K562 (cell line): ENCODE measurements around the gene HUS1. TPM values are rescaled to one million over a fixed set of nuclear protein-coding genes. Genes with fewer than 3 reads are reported as not detected.

Source experiments
- ATAC-seq: fragments of 200-7000 bp; cut with Tn5 transposase; 3 replicates; pipeline ENCODE4 v1.9.1; 2020; ENCODE audit warnings: moderate library complexity
- BruUV-seq: library from RNA; stranded (reverse); fragments of 400-500 nt; replicated peaks from 2 replicates; lab custom pipeline; 2021; lab: Mats Ljungman, UMichigan
- CTCF ChIA-PET: fragments of 300-600 bp; formaldehyde crosslinking; extraction: SDS; loops from one replicate; lab custom pipeline; 2021; ENCODE audit warnings: low intra/inter-chr PET ratio; lab: Yijun Ruan, JAX
- POLR2A ChIA-PET: fragments of 300-600, 350-650 bp; sonication (Branson Sonifier 250); formaldehyde crosslinking; extraction: SDS; loops from one replicate; lab custom pipeline; 2021; ENCODE audit warnings: antibody characterized with exemption, inconsistent platforms; lab: Yijun Ruan, JAX
- DNase-seq, 4 experiments: peaks; one replicate each; pipeline versions ENCODE4 v3.0.0 to v3.0.0-alpha.2; 2011 to 2018; ENCODE audit warnings: low spot score in 3 of 4, mixed read lengths in 3 of 4; ENCODE audit errors: extremely low read depth in 1 of 4
- FAIRE-seq: peaks from 2 replicates; lab custom pipeline; 2011; peaks lifted over from hg19 to GRCh38; lab: Jason Lieb, UNC
- H2AFZ ChIP-seq: 2 replicates; pipeline ENCODE4 v1.6.0; 2011; ENCODE audit warnings: low read depth, low read length, control low read depth, inconsistent platforms
- H3K27ac ChIP-seq: fragments of 200-600 bp; 3 replicates; pipeline ENCODE4 v1.8.0; 2011; ENCODE audit warnings: low read depth, mild to moderate bottlenecking, control low read depth, inconsistent platforms, low read length, moderate library complexity, mixed read lengths; ENCODE audit errors: extremely low read depth
- H3K27me3 ChIP-seq, 2 experiments: fragments of 300-600 bp in 1 of 2; 2 replicates in 1 of 2; 3 replicates in 1 of 2; pipeline versions ENCODE4 v1.6.0 to v1.8.0; 2011; ENCODE audit warnings: inconsistent platforms in 2 of 2, low read length in 2 of 2, mild to moderate bottlenecking in 1 of 2, mixed read lengths in 1 of 2, moderate library complexity in 1 of 2; ENCODE audit not compliant: control insufficient read depth in 2 of 2, insufficient read depth in 2 of 2
- H3K36me3 ChIP-seq: fragments of 300-600 bp; 3 replicates; pipeline ENCODE4 v1.8.0; 2011; ENCODE audit warnings: mild to moderate bottlenecking, low read length, inconsistent platforms; ENCODE audit not compliant: control insufficient read depth, insufficient read depth
- H3K4me1 ChIP-seq, 2 experiments: fragments of 200-600 bp in 1 of 2; replicated peaks in 1 of 2; 2 replicates in 1 of 2; 3 replicates in 1 of 2; pipeline versions ENCODE4 v1.5.1 to v1.8.0; 2011; ENCODE audit warnings: inconsistent platforms in 2 of 2, low read length in 2 of 2, mild to moderate bottlenecking in 1 of 2, mixed read lengths in 1 of 2, moderate library complexity in 1 of 2; ENCODE audit not compliant: control insufficient read depth in 2 of 2, insufficient read depth in 2 of 2
- H3K4me2 ChIP-seq: 2 replicates; pipeline ENCODE4 v1.6.1; 2011; ENCODE audit warnings: low read length, control low read depth, inconsistent platforms, mixed read lengths; ENCODE audit not compliant: insufficient read depth
- H3K4me3 ChIP-seq: fragments of 200-600 bp; sonication (generic), shearing (Covaris generic); 2 replicates; pipeline ENCODE4 v1.5.1; 2016; ENCODE audit warnings: control low read depth, inconsistent platforms
- H3K79me2 ChIP-seq: fragments of 200-600 bp; 3 replicates; pipeline ENCODE4 v1.8.0; 2011; ENCODE audit warnings: low read length, inconsistent platforms; ENCODE audit not compliant: control insufficient read depth, insufficient read depth
- H3K9ac ChIP-seq, 2 experiments: 2 replicates each; pipeline versions ENCODE4 v1.6.0 to v1.6.1; 2011; ENCODE audit warnings: low read depth in 2 of 2, low read length in 2 of 2, control low read depth in 1 of 2, inconsistent platforms in 1 of 2, mild to moderate bottlenecking in 1 of 2, mixed read lengths in 1 of 2; ENCODE audit not compliant: insufficient read depth in 1 of 2
- H3K9me1 ChIP-seq: one replicate; pipeline ENCODE4 v1.6.0; 2011; ENCODE audit warnings: inconsistent platforms, mild to moderate bottlenecking, low read length, moderate library complexity; ENCODE audit not compliant: control insufficient read depth, insufficient read depth
- H3K9me3 ChIP-seq: replicated peaks from 2 replicates; pipeline ENCODE4 v1.5.1; 2011; ENCODE audit warnings: low read depth, low read length, inconsistent platforms; ENCODE audit not compliant: control insufficient read depth, insufficient read depth
- H4K20me1 ChIP-seq: replicated peaks from 2 replicates; pipeline ENCODE4 v1.6.1; 2011; ENCODE audit warnings: low read length, inconsistent platforms, mixed read lengths; ENCODE audit not compliant: control insufficient read depth, insufficient read depth
- ADNP ChIP-seq: fragments of 200-800 bp; sonication (Bioruptor generic); IDR thresholded peaks from 2 replicates; pipeline ENCODE4 v1.6.1; 2016; ENCODE audit warnings: missing genetic modification characterization, missing compliant biosample characterization
- DPF2 ChIP-seq: fragments of 450-650 bp; IDR thresholded peaks from 2 replicates; pipeline ENCODE4 v1.6.1; 2016
- LARP7 ChIP-seq: fragments of 450-650 bp; IDR thresholded peaks from 2 replicates; pipeline ENCODE4 v1.6.1; 2016
- MBD1 ChIP-seq: fragments of 250-450 bp; sonication (Bioruptor Pico); IDR thresholded peaks from 2 replicates; pipeline ENCODE4 v1.8.0; 2022; ENCODE audit warnings: inconsistent platforms
- NFXL1 ChIP-seq: fragments of 450-650 bp; formaldehyde crosslinking; IDR thresholded peaks from 2 replicates; pipeline ENCODE4 v1.4.0; 2021; ENCODE audit warnings: mild to moderate bottlenecking
- POLR2A ChIP-seq: fragments of 450-650 bp; conservative IDR thresholded peaks from 2 replicates; pipeline ENCODE4 v1.6.1; 2016
- SAFB ChIP-seq: fragments of 200-400 bp; formaldehyde crosslinking; IDR thresholded peaks from 2 replicates; pipeline ENCODE4 v1.6.1; 2017; ENCODE audit warnings: low read depth, low read length, borderline replicate concordance
- TCF15 ChIP-seq: fragments of 250-450 bp; sonication (Bioruptor Pico); IDR thresholded peaks from 2 replicates; pipeline ENCODE4 v1.8.0; 2022; ENCODE audit warnings: moderate library complexity, mild to moderate bottlenecking, inconsistent platforms
- VEZF1 ChIP-seq: fragments of 200-800 bp; sonication (Bioruptor generic); IDR thresholded peaks from 2 replicates; pipeline ENCODE4 v1.6.1; 2017; ENCODE audit warnings: missing genetic modification characterization, missing compliant biosample characterization
- ZNF124 ChIP-seq: sonication (generic); formaldehyde crosslinking; IDR thresholded peaks from 2 replicates; pipeline ENCODE4 v1.8.1; 2022; ENCODE audit warnings: missing genetic modification reagents
- WGBS: fragments of 100-300 bp; shearing (Covaris generic); methylation state at CpG from one replicate; pipeline ENCODE4 v1.1.6; 2016; ENCODE audit warnings: low coverage, mixed read lengths; ENCODE audit not compliant: insufficient coverage; ENCODE audit errors: missing lambda C conversion rate; 5-methylcytosine and 5-hydroxymethylcytosine counted together
- in situ Hi-C: fragments of 300-500 bp; cut with MboI; formaldehyde crosslinking; loops from 4 replicates; pipeline ENCODE4 v1.15.0; 2018; ENCODE audit warnings: inconsistent platforms, mixed read lengths
- intact Hi-C: fragments of 100-400 bp; cut with micrococcal nuclease; formaldehyde crosslinking; loops from 2 replicates; pipeline ENCODE4 v1.14.2; 2022
- polyA plus RNA-seq, 8 experiments: library from polyadenylated mRNA; depleted of rRNA in 4 of 8; stranded (reverse) in 5 of 8; unstranded in 3 of 8; fragments of >200 nt; fragmentation: Nextera tagmentation in 2 of 8; fragmentation: Illumina TruSeq in 1 of 8; extraction: Ambion mirVana in 2 of 8; extraction: Trizol in 1 of 8; gene quantifications; 2 replicates each; pipeline versions ENCODE4 v1.2.1 to v1.2.3, GENCODE V29; 2011 to 2014; ENCODE audit warnings: inconsistent platforms in 1 of 8, missing spikeins in 1 of 8
- total RNA-seq, 7 experiments: library from RNA; depleted of rRNA in 6 of 7; stranded (reverse); fragments of >200 nt in 6 of 7; fragmentation: Illumina TruSeq in 2 of 7; extraction: Trizol in 2 of 7; gene quantifications; 2 replicates each; pipeline versions ENCODE4 v1.2.1 to v1.2.3, GENCODE V29; 2011 to 2021; ENCODE audit warnings: low replicate concordance in 1 of 7
- TF ChIP-seq, protein P1 (sequence below): fragments of 250-450 bp; sonication (Bioruptor Pico); IDR thresholded peaks from 2 replicates; pipeline ENCODE4 v1.4.0; 2020
- TF ChIP-seq, protein P2 (sequence below): sonication (generic); formaldehyde crosslinking; IDR thresholded peaks from 2 replicates; pipeline ENCODE4 v1.8.1; 2023; ENCODE audit warnings: missing genetic modification reagents, mild to moderate bottlenecking, borderline replicate concordance

HUS1 gene
- total and polyA plus RNA-seq, 9 of the 15 experiments (the other 6 are each of a cell fraction or from before 2014, with no cell fraction given): 11.5 to 27.0 (median 16.5) TPM

DNA sequence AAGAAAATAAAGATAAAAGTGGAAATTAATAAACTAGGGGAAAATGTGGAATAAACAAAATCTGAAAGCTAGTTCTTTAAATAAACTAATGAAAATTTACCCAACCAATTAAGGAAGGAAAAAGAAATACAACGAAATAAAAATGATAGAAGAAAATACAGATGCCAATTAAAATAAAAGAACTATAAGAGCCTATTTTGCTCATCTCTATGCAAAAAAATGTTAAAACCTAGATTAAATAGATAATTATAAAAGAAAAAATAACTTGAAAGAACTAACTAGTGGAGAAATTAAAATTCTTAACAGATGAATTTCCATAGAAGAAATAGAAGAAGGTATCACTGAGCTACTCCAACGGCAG lies 63.8 kb downstream of the HUS1 start:
- H3K9me1 ChIP-seq: no peaks in the 10 kb centered on the region
- intact Hi-C loops: no loop called here
- DNase-seq: no peak
- BruUV-seq: no TSS peak
- no peak overlapping the region for H3K27ac ChIP-seq
- 0% methylated on average over 2 of the region's 2 CpGs for WGBS
- H3K9me3 ChIP-seq: no peaks in the 10 kb centered on the region
- in situ Hi-C loops: no loop called here
- H3K4me2 ChIP-seq: no peak overlapping the region
- H3K4me3 ChIP-seq: no peak overlapping the region
- H2AFZ ChIP-seq: no peak overlapping the region
- CTCF ChIA-PET: no interaction called here
- no peak for ATAC-seq
- H3K36me3 ChIP-seq: no peaks in the 10 kb centered on the region
- peaks cover 0 to 8% of the 10 kb centered on the region in 2 experiments; a peak in 1 of 5 replicates for H3K27me3 ChIP-seq
- H4K20me1 ChIP-seq: no peaks in the 10 kb centered on the region
- POLR2A ChIA-PET: interaction anchor here (1.0 kb wide), 1 partner anchor 19 kb away, joined by 3 read pairs; no protein-coding TSS in a partner anchor
- no peaks in the 10 kb centered on the region for H3K79me2 ChIP-seq
- H3K9ac ChIP-seq: no peak overlapping the region
- no peak for FAIRE-seq
- H3K4me1 ChIP-seq: no peaks in the 10 kb centered on the region
- TF ChIP-seq LARP7: no peak
- no peak for TF ChIP-seq MBD1 (CRISPR knock-in tag)
- no peak for TF ChIP-seq POLR2A
- no peak for TF ChIP-seq ADNP
- TF ChIP-seq DPF2: no peak
- no peak for TF ChIP-seq NFXL1 (CRISPR knock-in tag)
- no peak for TF ChIP-seq ZNF124 (CRISPR knock-in tag)
- no peak for TF ChIP-seq VEZF1
- TF ChIP-seq, protein P1, sequence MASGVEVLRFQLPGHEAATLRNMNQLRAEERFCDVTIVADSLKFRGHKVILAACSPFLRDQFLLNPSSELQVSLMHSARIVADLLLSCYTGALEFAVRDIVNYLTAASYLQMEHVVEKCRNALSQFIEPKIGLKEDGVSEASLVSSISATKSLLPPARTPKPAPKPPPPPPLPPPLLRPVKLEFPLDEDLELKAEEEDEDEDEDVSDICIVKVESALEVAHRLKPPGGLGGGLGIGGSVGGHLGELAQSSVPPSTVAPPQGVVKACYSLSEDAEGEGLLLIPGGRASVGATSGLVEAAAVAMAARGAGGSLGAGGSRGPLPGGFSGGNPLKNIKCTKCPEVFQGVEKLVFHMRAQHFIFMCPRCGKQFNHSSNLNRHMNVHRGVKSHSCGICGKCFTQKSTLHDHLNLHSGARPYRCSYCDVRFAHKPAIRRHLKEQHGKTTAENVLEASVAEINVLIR (CRISPR knock-in tag): no peak
- TF ChIP-seq SAFB: no peak
- TF ChIP-seq TCF15 (CRISPR knock-in tag): no peak
- TF ChIP-seq, protein P2, sequence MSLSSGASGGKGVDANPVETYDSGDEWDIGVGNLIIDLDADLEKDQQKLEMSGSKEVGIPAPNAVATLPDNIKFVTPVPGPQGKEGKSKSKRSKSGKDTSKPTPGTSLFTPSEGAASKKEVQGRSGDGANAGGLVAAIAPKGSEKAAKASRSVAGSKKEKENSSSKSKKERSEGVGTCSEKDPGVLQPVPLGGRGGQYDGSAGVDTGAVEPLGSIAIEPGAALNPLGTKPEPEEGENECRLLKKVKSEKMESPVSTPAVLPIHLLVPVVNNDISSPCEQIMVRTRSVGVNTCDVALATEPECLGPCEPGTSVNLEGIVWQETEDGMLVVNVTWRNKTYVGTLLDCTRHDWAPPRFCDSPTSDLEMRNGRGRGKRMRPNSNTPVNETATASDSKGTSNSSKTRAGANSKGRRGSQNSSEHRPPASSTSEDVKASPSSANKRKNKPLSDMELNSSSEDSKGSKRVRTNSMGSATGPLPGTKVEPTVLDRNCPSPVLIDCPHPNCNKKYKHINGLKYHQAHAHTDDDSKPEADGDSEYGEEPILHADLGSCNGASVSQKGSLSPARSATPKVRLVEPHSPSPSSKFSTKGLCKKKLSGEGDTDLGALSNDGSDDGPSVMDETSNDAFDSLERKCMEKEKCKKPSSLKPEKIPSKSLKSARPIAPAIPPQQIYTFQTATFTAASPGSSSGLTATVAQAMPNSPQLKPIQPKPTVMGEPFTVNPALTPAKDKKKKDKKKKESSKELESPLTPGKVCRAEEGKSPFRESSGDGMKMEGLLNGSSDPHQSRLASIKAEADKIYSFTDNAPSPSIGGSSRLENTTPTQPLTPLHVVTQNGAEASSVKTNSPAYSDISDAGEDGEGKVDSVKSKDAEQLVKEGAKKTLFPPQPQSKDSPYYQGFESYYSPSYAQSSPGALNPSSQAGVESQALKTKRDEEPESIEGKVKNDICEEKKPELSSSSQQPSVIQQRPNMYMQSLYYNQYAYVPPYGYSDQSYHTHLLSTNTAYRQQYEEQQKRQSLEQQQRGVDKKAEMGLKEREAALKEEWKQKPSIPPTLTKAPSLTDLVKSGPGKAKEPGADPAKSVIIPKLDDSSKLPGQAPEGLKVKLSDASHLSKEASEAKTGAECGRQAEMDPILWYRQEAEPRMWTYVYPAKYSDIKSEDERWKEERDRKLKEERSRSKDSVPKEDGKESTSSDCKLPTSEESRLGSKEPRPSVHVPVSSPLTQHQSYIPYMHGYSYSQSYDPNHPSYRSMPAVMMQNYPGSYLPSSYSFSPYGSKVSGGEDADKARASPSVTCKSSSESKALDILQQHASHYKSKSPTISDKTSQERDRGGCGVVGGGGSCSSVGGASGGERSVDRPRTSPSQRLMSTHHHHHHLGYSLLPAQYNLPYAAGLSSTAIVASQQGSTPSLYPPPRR: no peak
